Natural killer cell (primary cell): ENCODE data around the gene NEK1. TPM values are rescaled to one million over a fixed set of nuclear protein-coding genes. Genes with fewer than 3 reads are reported as not detected.

Source experiments
- ATAC-seq, 3 donors: fragments of 150-1000 bp in 2 of 3; fragments of 200-7000 bp in 1 of 3; cut with Tn5 transposase; 1 replicate in 1 of 3; 2 replicates in 2 of 3; pipeline ENCODE4 v1.10.0; 2021; ENCODE audit warnings: mild to moderate bottlenecking in 2 of 3, moderate library complexity in 2 of 3
- DNase-seq, 2 donors: peaks; one replicate each; pipeline versions ENCODE4 v3.0.0 to v3.0.0-alpha.2; 2013 to 2021; ENCODE audit warnings: mixed read lengths in 1 of 2
- H3K27ac ChIP-seq: one replicate; pipeline ENCODE4 v1.5.1; 2013; ENCODE audit warnings: mild to moderate bottlenecking, low read length
- H3K27me3 ChIP-seq: one replicate; pipeline ENCODE4 v1.6.1; 2013; ENCODE audit warnings: low read length; ENCODE audit not compliant: control insufficient read depth, insufficient read depth
- H3K36me3 ChIP-seq: one replicate; pipeline ENCODE4 v1.6.1; 2013; ENCODE audit warnings: low read length; ENCODE audit not compliant: control insufficient read depth, insufficient read depth
- H3K4me1 ChIP-seq: one replicate; pipeline ENCODE4 v1.6.1; 2013; ENCODE audit warnings: low read length; ENCODE audit not compliant: control insufficient read depth, insufficient read depth
- H3K4me3 ChIP-seq: one replicate; pipeline ENCODE4 v1.5.1; 2013; ENCODE audit warnings: low read length
- H3K9me3 ChIP-seq: one replicate; pipeline ENCODE4 v1.6.1; 2013; ENCODE audit warnings: low read length; ENCODE audit not compliant: control insufficient read depth, insufficient read depth
- H3K27ac Mint-ChIP-seq, 2 donors: one replicate each; pipeline ENCODE4 v1.8.0; 2022; ENCODE audit warnings: mild to moderate bottlenecking in 2 of 2, mixed read lengths in 2 of 2, moderate library complexity in 1 of 2
- H3K27me3 Mint-ChIP-seq, 2 donors: one replicate each; pipeline ENCODE4 v1.8.0; 2022; ENCODE audit warnings: low read depth in 2 of 2, mixed read lengths in 2 of 2
- H3K36me3 Mint-ChIP-seq: one replicate; pipeline ENCODE4 v1.8.0; 2022; ENCODE audit warnings: mixed read lengths
- H3K4me1 Mint-ChIP-seq, 2 donors: one replicate each; pipeline ENCODE4 v1.8.0; 2022; ENCODE audit warnings: mixed read lengths in 2 of 2
- H3K4me3 Mint-ChIP-seq: one replicate; pipeline ENCODE4 v1.8.0; 2022; ENCODE audit warnings: mild to moderate bottlenecking, moderate library complexity, mixed read lengths
- H3K9me3 Mint-ChIP-seq, 2 donors: one replicate each; pipeline ENCODE4 v1.8.0; 2022; ENCODE audit warnings: mixed read lengths in 2 of 2
- CTCF ChIP-seq: fragments of 200-600 bp; IDR thresholded peaks from one replicate; pipeline ENCODE4 v1.8.0; 2022; ENCODE audit warnings: antibody characterized with exemption
- WGBS: methylation state at CpG from one replicate; pipeline ENCODE4 v1.1.7; 2013; ENCODE audit warnings: missing lambda C conversion rate; ENCODE audit not compliant: insufficient coverage; 5-methylcytosine and 5-hydroxymethylcytosine counted together
- intact Hi-C: fragments of 100-400 bp; cut with micrococcal nuclease; formaldehyde crosslinking; loops from one replicate; pipeline ENCODE4 v1.14.2; 2022
- total RNA-seq, 4 donors: library from RNA; stranded (reverse); fragments of 120-200 nt in 1 of 4; gene quantifications; one replicate each; pipeline versions ENCODE4 v1.2.3 to v1.2.4, GENCODE V29; 2013 to 2022

NEK1 gene
- total RNA-seq, 3 donors from 2014 or later (not counting 1 experiment from before 2014, with no cell fraction given): 16.4 to 24.9 (median 19.0) TPM

- no peaks in the 10 kb centered on the region for H3K9me3 Mint-ChIP-seq
These were observed 9.1 kb downstream of the NEK1 start for GRCh38 chr4:169603312-169603711.

GRCh38 chr4:169601016-169601771, 11.2 kb downstream of the NEK1 start:
- no peak overlapping the region for H3K4me3 Mint-ChIP-seq
- no peaks in the 10 kb centered on the region for H3K27me3 ChIP-seq
- H3K4me1 ChIP-seq: no peaks in the 10 kb centered on the region
- no peaks in the 10 kb centered on the region for H3K9me3 ChIP-seq
- peaks cover 8% of the 10 kb centered on the region in 2 donors for H3K4me1 Mint-ChIP-seq
- ATAC-seq (no peak), DNase-seq (no peak)
- intact Hi-C loops: no loop called here
- H3K27ac ChIP-seq: no peak overlapping the region
- H3K36me3 ChIP-seq: peaks cover 21% of the 10 kb centered on the region
- H3K27ac Mint-ChIP-seq: peak overlapping the region in 1 of 2 donors; percentile 24
- H3K4me3 ChIP-seq: no peak overlapping the region
- no peaks in the 10 kb centered on the region for H3K27me3 Mint-ChIP-seq
- H3K9me3 Mint-ChIP-seq: no peaks in the 10 kb centered on the region
- H3K36me3 Mint-ChIP-seq: peaks cover 8% of the 10 kb centered on the region
- no peak for TF ChIP-seq CTCF

More at GRCh38 chr4:169603312-169603711, 9.1 kb downstream of the NEK1 start:
- WGBS: no CpG with 5 or more reads among the region's 2 CpGs
- intact Hi-C loops: no loop called here
- ATAC-seq (no peak), DNase-seq (no peak)
- Mint-ChIP-seq H3K4me1 (peaks cover 8 to 18% of the 10 kb centered on the region in 2 donors), H3K27me3 (no peaks in the 10 kb centered on the region), H3K36me3 (peaks cover 8% of the 10 kb centered on the region), H3K27ac (no peak overlapping the region), H3K4me3 (no peak overlapping the region)
- H3K4me1 ChIP-seq: no peaks in the 10 kb centered on the region
- no peaks in the 10 kb centered on the region for H3K9me3 ChIP-seq
- no peak overlapping the region for H3K4me3 ChIP-seq
- TF ChIP-seq CTCF: no peak
- no peaks in the 10 kb centered on the region for H3K27me3 ChIP-seq
- H3K27ac ChIP-seq: no peak overlapping the region
- peaks cover 17% of the 10 kb centered on the region for H3K36me3 ChIP-seq

- Histone ChIP-seq H3K27ac (no peak overlapping the region), H3K36me3 (peaks cover 18% of the 10 kb centered on the region), H3K9me3 (no peaks in the 10 kb centered on the region), H3K4me1 (no peaks in the 10 kb centered on the region), H3K4me3 (no peak overlapping the region), H3K27me3 (no peaks in the 10 kb centered on the region)
- DNase-seq (no peak), ATAC-seq (no peak)
- Mint-ChIP-seq H3K9me3 (no peaks in the 10 kb centered on the region), H3K4me3 (no peak overlapping the region), H3K27ac (no peak overlapping the region), H3K36me3 (peaks cover 19% of the 10 kb centered on the region), H3K27me3 (no peaks in the 10 kb centered on the region), H3K4me1 (peaks cover 0 to 8% of the 10 kb centered on the region in 2 donors)
- intact Hi-C loops: no loop called here
- no peak for TF ChIP-seq CTCF
These were observed 17.7 kb downstream of the NEK1 start for GRCh38 chr4:169594560-169595195.
